Transverse colon (tissue), 4 donors: ENCODE data around the gene MAP3K14.

Experiments used
- POLR2A ChIP-seq: fragments of 450-650 bp; IDR thresholded peaks from one replicate; pipeline ENCODE4 v1.6.1; 2016; ENCODE audit warnings: antibody characterized with exemption, mild to moderate bottlenecking, moderate library complexity
- POLR2AphosphoS5 ChIP-seq, 3 donors: sonication (generic); formaldehyde crosslinking; IDR thresholded peaks; one replicate each; pipeline ENCODE4 v1.6.1; 2016; ENCODE audit warnings: antibody characterized with exemption in 3 of 3
- TF ChIP-seq, protein P1 (sequence below), 5 experiments: fragments of 200-600 bp in 3 of 5; fragments of 450-650 bp in 2 of 5; sonication (generic) in 3 of 5; IDR thresholded peaks; 1 replicate in 2 of 5; 2 replicates in 3 of 5; pipeline ENCODE4 v1.5.1; 2016 to 2017; ENCODE audit warnings: antibody characterized with exemption in 5 of 5, inconsistent platforms in 3 of 5, mild to moderate bottlenecking in 2 of 5, moderate library complexity in 1 of 5

DNA sequence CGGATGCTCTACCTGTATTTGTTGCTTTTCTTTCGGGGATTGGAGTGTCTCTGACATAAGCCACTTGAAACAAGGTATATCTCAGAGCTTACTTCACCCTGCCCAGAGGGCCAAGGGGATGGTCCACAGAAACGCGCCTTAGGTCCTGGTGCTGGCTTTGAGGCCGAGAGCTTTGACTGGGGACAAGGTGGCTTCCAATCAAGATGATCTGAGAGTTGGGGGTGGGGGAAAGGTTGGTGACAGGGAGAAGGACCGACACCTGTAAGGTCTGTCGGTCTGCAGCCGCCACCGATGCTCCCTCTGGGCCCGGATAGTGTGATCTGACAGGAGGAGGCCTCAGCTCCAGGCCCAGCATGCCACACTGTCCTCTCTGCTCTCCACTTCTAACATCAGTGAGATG lies 33.1 kb downstream of the MAP3K14 start:
- TF ChIP-seq POLR2AphosphoS5 (IDR thresholded peaks at IDR 0.05) (no peak), POLR2A (no peak)
- TF ChIP-seq, protein P1, sequence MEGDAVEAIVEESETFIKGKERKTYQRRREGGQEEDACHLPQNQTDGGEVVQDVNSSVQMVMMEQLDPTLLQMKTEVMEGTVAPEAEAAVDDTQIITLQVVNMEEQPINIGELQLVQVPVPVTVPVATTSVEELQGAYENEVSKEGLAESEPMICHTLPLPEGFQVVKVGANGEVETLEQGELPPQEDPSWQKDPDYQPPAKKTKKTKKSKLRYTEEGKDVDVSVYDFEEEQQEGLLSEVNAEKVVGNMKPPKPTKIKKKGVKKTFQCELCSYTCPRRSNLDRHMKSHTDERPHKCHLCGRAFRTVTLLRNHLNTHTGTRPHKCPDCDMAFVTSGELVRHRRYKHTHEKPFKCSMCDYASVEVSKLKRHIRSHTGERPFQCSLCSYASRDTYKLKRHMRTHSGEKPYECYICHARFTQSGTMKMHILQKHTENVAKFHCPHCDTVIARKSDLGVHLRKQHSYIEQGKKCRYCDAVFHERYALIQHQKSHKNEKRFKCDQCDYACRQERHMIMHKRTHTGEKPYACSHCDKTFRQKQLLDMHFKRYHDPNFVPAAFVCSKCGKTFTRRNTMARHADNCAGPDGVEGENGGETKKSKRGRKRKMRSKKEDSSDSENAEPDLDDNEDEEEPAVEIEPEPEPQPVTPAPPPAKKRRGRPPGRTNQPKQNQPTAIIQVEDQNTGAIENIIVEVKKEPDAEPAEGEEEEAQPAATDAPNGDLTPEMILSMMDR (IDR thresholded peaks at IDR 0.05), result no peak
